GM20000 (cell line): ENCODE measurements around the gene AGAP1.

Experiments used
- DNase-seq: peaks from one replicate; pipeline ENCODE4 v3.0.0; 2012; ENCODE audit warnings: low spot score
- TF ChIP-seq, protein P1 (sequence below): IDR thresholded peaks from 2 replicates; pipeline ENCODE4 v1.5.1; 2012; ENCODE audit warnings: mild to moderate bottlenecking, control low read depth; ENCODE audit errors: extremely low read depth, missing control alignments

Gene AGAP1

DNA sequence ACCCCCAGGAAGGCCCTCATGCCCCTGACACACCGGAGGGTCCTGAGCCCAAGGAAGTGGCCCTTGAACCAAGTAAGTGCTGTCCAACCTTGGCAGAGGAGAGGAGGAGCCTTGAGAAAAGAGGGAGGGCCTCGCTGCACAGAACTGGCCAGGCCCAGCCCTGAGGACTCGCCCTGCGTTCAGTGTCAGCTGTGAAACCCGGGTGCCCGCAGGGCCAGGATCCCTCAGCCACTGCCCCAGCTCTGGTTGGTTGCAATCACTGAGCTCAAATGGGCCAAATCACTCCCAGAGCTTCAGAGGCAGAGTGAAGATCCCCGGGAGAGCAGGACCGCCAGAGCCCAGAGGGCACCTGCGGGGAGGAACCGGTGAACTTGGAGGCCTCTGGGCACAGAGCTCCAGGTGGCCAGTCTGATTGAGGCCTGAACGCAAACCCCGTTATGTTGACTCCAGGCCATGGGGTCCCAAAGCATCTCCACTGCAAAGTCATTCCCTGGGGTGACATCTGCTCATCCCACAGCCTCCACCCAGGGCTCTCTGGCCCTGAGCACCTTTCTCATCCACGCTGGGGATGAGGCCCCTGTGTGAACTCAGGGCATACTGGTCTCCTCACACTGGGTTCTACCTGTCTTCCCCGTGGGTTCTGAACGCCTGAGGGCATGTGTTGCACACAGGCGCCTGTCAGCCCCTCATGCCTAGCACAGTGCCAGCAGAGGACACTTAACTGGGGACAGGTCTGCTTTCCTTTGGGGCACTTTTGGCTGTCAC is 662.4 kb downstream of the AGAP1 start:
- TF ChIP-seq, protein P1, sequence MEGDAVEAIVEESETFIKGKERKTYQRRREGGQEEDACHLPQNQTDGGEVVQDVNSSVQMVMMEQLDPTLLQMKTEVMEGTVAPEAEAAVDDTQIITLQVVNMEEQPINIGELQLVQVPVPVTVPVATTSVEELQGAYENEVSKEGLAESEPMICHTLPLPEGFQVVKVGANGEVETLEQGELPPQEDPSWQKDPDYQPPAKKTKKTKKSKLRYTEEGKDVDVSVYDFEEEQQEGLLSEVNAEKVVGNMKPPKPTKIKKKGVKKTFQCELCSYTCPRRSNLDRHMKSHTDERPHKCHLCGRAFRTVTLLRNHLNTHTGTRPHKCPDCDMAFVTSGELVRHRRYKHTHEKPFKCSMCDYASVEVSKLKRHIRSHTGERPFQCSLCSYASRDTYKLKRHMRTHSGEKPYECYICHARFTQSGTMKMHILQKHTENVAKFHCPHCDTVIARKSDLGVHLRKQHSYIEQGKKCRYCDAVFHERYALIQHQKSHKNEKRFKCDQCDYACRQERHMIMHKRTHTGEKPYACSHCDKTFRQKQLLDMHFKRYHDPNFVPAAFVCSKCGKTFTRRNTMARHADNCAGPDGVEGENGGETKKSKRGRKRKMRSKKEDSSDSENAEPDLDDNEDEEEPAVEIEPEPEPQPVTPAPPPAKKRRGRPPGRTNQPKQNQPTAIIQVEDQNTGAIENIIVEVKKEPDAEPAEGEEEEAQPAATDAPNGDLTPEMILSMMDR, result no peak
- DNase-seq, result no peak

DNA sequence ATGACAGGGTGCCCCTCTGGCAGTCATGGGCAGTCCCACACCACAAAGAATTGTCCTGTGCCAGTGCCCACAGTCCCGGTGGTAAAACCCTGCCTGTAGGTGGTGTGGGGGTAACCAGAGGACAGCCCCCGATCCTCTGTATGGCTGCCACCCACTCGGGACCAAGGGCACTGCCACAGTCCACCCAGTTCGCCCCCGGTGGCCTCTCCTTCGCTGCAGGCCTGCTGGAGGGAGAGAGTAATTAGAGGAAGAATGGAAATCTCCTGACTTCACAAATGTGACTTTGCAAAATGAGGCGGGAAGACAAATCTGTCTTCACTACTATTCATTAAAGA is 663.0 kb downstream of the AGAP1 start:
- no peak for DNase-seq
- TF ChIP-seq, protein P1, result no peak

DNA sequence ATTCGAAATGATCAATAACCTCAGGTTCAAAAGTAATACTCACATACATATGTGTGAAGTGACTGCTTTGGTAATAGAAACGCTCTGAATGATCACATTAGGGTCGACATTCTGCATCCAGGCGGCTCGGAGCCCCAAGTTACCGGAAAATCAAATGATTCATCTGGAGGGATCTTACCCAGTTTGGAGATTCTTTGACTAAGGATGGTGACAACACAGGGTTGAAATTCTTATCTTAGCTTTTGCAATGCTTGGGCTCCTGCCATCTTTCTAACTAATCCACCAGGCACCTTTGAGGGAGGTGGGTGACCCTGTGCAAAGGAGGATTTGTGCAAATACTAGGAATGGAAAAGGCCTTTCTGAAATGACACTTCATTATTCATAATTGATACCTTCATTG is 663.5 kb downstream of the AGAP1 start:
- TF ChIP-seq, protein P1, result no peak
- DNase-seq, result no peak

DNA sequence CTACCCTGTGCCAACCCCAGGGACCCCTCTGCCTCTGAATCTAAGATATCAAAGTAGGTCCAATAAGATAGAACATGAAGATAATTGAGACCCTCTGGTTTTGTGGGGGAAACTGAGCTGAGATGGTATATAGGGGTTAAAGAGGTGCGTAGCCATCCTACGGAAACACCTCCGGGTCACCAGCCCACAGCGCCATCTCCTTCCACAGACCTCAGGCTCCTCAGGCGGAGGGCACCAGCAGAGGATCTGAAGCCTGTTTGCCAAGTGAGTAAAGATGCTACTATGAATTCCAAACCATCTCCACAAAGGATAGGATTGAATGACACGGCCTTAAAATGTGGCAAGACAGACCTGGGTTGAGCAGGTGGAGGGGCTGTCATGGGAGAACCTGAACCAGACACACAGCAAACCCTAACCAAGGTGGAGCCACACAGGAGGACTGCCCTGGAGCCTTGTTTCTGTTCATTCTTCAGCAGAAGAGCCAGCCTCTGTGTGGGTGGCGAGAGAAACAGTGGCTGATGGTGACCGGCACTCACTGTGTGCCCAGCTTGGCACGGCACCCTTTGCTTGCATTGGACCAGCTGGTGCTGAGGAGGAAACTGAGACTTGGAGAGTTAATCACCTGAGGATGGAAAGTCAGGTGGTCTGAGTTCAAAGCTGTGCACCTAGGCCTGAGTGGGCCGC is 664.1 kb downstream of the AGAP1 start:
- no peak for DNase-seq
- TF ChIP-seq, protein P1, result no peak

DNA sequence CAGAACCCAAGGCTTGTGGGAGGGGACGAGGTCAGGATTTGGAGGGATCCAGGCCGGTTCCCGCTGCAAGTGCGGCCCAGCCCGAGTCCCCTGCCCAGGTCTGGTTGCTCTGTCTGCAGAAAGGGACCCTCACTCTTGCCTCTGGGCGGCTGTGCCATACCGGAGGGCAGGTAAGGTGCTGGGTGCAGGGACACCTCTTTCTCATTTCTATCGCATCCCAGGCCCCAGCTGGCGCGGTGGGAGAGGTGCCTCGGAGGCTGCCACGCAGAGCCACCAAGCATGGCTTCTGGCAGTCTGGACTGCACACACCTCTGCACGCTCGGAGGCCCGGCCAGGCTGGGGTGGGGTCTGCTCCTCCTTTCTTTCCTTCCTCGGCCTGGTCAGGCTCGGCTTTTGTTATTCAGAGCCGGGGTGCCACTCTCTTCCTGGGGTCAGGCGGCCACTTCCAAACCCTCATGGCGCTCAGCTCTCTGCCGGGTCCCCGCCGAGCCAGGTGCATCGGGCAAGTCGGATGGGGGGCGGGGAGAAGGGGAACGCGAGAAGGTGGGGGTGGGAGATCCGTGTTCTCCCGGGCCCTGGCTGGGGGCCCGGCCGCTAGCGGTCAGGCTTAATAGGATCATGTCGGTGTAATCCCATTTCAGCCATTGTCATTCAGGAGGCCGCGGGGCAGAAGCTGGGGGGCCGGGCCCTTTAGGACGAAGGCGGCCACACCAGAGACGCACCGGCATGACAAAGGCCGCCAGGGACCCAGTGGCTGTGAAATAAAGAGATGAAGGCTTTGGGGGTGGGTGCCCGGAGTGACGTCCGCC is 665.3 kb downstream of the AGAP1 start:
- TF ChIP-seq, protein P1, result no peak
- DNase-seq, result no peak

DNA sequence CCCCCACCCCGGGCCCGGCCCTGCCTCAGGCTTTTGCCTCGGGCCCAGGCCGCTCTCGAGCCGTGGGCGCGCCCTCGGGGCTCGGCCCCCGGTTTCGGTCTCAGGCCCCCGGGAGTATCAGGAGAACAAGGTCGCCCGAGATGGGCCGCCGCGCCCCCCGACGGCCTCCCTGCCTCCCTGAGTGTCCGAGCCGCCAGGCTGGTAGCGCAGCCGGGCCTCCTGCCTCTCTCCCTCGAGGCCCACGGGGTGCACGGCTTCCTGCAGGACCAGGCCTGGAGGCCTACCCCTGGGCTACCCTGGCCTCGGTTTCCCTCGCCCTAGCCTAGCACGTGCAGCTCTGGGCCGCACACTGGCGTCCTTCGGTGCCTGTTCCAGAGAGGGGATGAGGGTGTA is 665.9 kb downstream of the AGAP1 start:
- no peak for DNase-seq

More for the DNA sequence above, 665.9 kb downstream of the AGAP1 start:
- TF ChIP-seq, protein P1, result no peak
